ENCODE data around the gene DES.

Gene DES

DNA sequence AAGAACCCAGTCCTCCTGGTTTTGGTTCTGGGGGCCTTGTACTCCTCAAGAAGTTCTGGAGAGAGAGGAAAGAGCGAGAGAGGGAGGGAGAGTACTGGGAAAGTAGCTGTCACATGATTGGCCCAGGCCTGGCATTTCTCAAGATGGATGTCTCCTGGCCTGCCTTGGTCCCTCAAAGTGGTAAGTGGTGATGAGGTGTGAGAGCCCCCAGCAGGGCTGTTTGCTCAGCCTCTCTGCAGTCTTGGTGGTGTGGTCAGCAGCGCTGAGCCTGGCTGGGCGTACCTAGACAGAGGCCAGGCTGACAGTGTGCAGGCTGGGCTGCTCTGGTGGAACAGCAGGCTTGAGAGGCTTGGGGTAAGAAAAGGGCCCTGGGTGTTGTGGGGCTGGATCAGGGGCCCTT, 19.0 kb downstream of the DES start:
- Histone ChIP-seq H3K27me3 (ENCODE audit: control insufficient read depth in 5 of 5, insufficient read depth in 4 of 5, low read length in 5 of 5) (peaks cover 16 to 52% (median 41%) of the 10 kb centered on the region in 5 donors), H3K9me3 (ENCODE audit: control insufficient read depth in 5 of 5, low read length in 5 of 5) (no peaks in the 10 kb centered on the region), H3K27ac (ENCODE audit: low read depth, low read length) (no peak overlapping the region), H3K4me1 (ENCODE audit: control insufficient read depth in 5 of 5, insufficient read depth in 5 of 5, low read length in 5 of 5) (peaks cover 0 to 15% (median 11%) of the 10 kb centered on the region in 5 donors), H3K36me3 (ENCODE audit: control insufficient read depth in 5 of 5, insufficient read depth in 5 of 5, low read length in 5 of 5) (no peaks in the 10 kb centered on the region), H3K4me3 (ENCODE audit: low read depth in 1 of 5, low read length in 5 of 5) (no peak overlapping the region), H3K9ac (ENCODE audit: low read length in 5 of 5) (no peak overlapping the region)

DNA sequence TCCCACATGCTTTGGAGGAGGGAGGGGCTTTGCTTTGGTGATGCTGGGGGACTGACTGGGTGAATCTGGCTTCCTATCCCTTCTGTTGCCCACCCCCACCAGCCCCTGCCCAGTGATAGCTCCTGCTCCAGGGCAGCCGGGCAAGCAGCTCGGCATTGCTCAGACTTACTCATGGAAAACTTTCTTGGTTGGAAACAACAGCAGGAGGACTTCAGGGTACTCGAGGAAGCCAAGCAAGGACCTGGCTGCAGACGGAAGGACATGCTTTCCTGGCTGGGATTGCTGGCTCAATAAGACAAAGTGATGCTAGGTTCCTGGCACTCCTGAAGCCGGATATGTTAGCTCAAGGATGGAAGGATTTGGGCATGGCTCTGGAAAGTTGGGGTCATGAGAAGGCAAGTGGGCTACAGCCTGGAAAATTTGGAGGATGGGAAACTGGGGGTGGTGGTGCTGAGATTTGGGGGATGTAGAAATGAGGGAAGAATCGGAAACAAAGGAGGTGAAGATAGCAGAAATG, 19.6 kb downstream of the DES start:
- H3K36me3 ChIP-seq (ENCODE audit: control insufficient read depth in 5 of 5, insufficient read depth in 5 of 5, low read length in 5 of 5): no peaks in the 10 kb centered on the region
- H3K27me3 ChIP-seq (ENCODE audit: control insufficient read depth in 5 of 5, insufficient read depth in 4 of 5, low read length in 5 of 5): peaks cover 16 to 56% (median 42%) of the 10 kb centered on the region in 5 donors
- no peak overlapping the region for H3K27ac ChIP-seq (ENCODE audit: low read depth, low read length)
- H3K9ac ChIP-seq (ENCODE audit: low read length in 5 of 5): no peak overlapping the region
- peaks cover 0 to 15% (median 11%) of the 10 kb centered on the region in 5 donors for H3K4me1 ChIP-seq (ENCODE audit: control insufficient read depth in 5 of 5, insufficient read depth in 5 of 5, low read length in 5 of 5)
- no peaks in the 10 kb centered on the region for H3K9me3 ChIP-seq (ENCODE audit: control insufficient read depth in 5 of 5, low read length in 5 of 5)
- H3K4me3 ChIP-seq (ENCODE audit: low read depth in 1 of 5, low read length in 5 of 5): no peak overlapping the region

DNA sequence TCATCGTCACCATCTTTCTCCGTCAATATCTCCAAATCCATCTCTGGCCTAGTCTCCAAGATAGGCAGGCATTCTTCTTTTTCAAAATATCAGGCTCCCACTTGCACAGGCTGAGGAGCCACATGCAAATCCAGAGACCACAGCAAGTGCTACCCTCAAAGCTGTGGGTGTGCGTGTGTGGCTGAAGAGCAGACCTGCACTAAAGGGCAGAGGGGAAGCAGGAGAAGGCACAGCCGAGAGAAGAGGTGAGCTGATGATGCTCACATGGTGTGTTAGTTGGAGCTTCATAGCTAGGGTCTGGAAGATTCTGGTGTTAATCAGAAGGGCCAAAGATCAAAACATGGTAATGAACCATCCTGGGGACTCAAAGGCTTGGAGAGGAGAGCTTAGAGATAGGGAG, 20.3 kb downstream of the DES start:
- H3K36me3 ChIP-seq (ENCODE audit: control insufficient read depth in 5 of 5, insufficient read depth in 5 of 5, low read length in 5 of 5): no peaks in the 10 kb centered on the region
- peaks cover 20 to 63% (median 49%) of the 10 kb centered on the region in 5 donors for H3K27me3 ChIP-seq (ENCODE audit: control insufficient read depth in 5 of 5, insufficient read depth in 4 of 5, low read length in 5 of 5)
- H3K27ac ChIP-seq (ENCODE audit: low read depth, low read length): no peak overlapping the region
- H3K9ac ChIP-seq (ENCODE audit: low read length in 5 of 5): no peak overlapping the region
- H3K4me3 ChIP-seq (ENCODE audit: low read depth in 1 of 5, low read length in 5 of 5): no peak overlapping the region
- peaks cover 0 to 15% (median 11%) of the 10 kb centered on the region in 5 donors for H3K4me1 ChIP-seq (ENCODE audit: control insufficient read depth in 5 of 5, insufficient read depth in 5 of 5, low read length in 5 of 5)
- no peaks in the 10 kb centered on the region for H3K9me3 ChIP-seq (ENCODE audit: control insufficient read depth in 5 of 5, low read length in 5 of 5)

DNA sequence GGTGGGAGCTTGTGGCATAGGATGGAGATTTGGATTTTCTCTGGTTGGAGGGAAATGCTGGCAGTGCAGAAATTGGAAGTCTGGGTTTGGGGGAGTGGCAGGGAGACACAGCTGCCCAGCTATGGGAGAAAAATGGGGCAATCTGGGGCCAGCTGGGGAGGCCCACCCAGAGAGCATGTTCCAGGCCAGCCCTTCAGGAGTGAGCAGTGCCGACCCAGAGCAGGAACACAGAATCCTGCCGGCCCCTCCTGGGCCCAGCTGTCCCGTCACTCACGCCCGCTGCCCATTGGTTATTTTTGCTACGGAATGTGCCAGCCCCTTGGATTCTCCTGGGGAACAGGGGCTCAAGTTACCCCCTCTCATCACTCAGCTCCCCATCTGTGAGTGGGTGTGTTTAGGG, 21.3 kb downstream of the DES start:
- Histone ChIP-seq H3K27ac (ENCODE audit: low read depth, low read length) (no peak overlapping the region), H3K36me3 (ENCODE audit: control insufficient read depth in 5 of 5, insufficient read depth in 5 of 5, low read length in 5 of 5) (no peaks in the 10 kb centered on the region), H3K4me3 (ENCODE audit: low read depth in 1 of 5, low read length in 5 of 5) (no peak overlapping the region), H3K27me3 (ENCODE audit: control insufficient read depth in 5 of 5, insufficient read depth in 4 of 5, low read length in 5 of 5) (peaks cover 23 to 66% (median 54%) of the 10 kb centered on the region in 5 donors), H3K9ac (ENCODE audit: low read length in 5 of 5) (no peak overlapping the region), H3K4me1 (ENCODE audit: control insufficient read depth in 5 of 5, insufficient read depth in 5 of 5, low read length in 5 of 5) (peaks cover 0 to 15% (median 11%) of the 10 kb centered on the region in 5 donors), H3K9me3 (ENCODE audit: control insufficient read depth in 5 of 5, low read length in 5 of 5) (no peaks in the 10 kb centered on the region)

DNA sequence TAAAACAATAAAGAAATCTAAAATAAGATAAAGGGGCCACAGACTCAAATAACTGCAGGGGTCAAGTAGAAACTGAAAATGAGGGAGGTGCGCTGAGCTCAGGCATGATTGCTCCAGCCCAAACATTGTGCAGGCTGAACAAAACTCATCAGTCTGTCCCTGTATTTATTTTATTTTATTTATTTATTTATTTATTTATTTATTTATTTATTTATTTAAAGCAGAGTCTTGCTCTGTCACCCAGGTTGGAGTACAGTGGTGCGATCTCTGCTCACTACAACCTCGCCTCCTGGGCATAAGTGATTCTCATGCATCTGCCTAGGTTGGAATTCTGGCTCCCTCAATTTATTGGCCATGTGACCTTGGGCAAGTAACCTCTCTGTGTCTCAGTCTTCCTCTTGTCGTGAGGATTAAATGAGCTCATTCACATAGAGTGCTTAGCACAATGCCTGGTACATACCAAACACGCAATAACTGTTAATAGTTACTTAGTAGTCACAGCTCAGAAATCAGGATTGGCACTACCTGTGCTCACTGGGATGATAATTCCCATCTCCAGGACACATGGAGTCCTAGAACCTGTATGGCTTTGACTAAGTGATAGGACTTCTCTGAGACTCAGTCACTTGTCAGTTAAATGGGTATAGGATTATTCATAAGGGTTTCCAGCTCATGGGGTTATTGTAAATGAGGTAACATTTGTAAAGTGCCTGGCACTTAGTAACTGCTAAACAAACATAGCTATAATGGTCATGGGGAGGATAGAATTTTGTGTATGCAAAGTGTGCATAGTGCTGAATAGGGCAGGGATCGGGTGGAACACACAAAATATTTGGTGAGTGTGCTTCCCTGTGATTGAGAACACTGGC, 22.4 kb downstream of the DES start:
- Histone ChIP-seq H3K4me3 (ENCODE audit: low read depth in 1 of 5, low read length in 5 of 5) (no peak overlapping the region), H3K36me3 (ENCODE audit: control insufficient read depth in 5 of 5, insufficient read depth in 5 of 5, low read length in 5 of 5) (no peaks in the 10 kb centered on the region), H3K9me3 (ENCODE audit: control insufficient read depth in 5 of 5, low read length in 5 of 5) (no peaks in the 10 kb centered on the region), H3K9ac (ENCODE audit: low read length in 5 of 5) (no peak overlapping the region), H3K27me3 (ENCODE audit: control insufficient read depth in 5 of 5, insufficient read depth in 4 of 5, low read length in 5 of 5) (peaks cover 19 to 55% (median 45%) of the 10 kb centered on the region in 5 donors), H3K27ac (ENCODE audit: low read depth, low read length) (no peak overlapping the region), H3K4me1 (ENCODE audit: control insufficient read depth in 5 of 5, insufficient read depth in 5 of 5, low read length in 5 of 5) (peaks cover 0 to 7% (median 6%) of the 10 kb centered on the region in 5 donors)

DNA sequence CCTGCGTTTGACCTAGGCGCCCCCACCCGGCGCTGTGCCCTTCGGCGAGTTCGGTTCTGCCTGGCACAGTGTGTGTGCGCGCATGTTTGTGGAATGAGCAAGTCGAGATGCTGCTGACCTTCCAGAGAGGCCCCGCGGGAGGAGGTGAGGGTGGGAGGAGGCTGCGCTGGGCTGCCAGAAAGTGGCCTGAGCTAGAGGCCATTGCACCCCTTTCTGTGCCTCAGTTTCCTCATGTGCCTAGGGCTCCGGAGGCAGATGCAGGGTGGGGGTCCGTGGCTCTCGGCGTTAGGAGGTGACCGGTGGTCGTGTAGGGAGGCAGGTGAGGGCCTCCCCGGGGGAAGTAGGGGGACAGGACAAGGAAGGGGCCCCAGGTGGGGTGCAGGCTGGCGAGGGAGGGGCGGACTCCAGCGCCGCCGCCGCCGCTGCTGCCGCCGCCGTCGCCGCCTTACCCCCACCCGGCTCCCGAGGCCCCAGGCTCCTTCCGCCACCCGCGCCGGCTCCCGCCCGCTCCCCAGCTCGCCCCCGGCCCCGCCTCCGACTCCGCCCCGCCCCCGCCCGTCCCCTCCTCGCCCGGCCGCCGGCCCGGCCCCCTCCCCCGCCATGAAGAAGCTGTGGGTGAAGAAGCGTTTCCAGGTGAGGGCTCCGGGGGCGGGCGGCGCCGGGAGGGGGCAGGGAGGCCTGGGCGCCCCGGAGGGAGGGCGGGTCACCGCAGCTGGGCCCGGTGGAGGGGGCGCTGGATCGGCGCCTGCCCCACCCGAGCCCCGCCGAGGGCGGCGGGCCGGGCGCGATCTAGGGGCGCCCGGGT, 23.5 kb downstream of the DES start:
- Histone ChIP-seq H3K36me3 (ENCODE audit: control insufficient read depth in 5 of 5, insufficient read depth in 5 of 5, low read length in 5 of 5) (no peaks in the 10 kb centered on the region), H3K27me3 (ENCODE audit: control insufficient read depth in 5 of 5, insufficient read depth in 4 of 5, low read length in 5 of 5) (peaks cover 12 to 45% (median 35%) of the 10 kb centered on the region in 5 donors), H3K27ac (ENCODE audit: low read depth, low read length) (no peak overlapping the region), H3K4me3 (ENCODE audit: low read depth in 1 of 5, low read length in 5 of 5) (peak overlapping the region in 3 of 5 donors; percentile 22 to 48 (median 34)), H3K4me1 (ENCODE audit: control insufficient read depth in 5 of 5, insufficient read depth in 5 of 5, low read length in 5 of 5) (peaks cover 0 to 7% (median 6%) of the 10 kb centered on the region in 5 donors), H3K9me3 (ENCODE audit: control insufficient read depth in 5 of 5, low read length in 5 of 5) (no peaks in the 10 kb centered on the region), H3K9ac (ENCODE audit: low read length in 5 of 5) (no peak overlapping the region)

DNA sequence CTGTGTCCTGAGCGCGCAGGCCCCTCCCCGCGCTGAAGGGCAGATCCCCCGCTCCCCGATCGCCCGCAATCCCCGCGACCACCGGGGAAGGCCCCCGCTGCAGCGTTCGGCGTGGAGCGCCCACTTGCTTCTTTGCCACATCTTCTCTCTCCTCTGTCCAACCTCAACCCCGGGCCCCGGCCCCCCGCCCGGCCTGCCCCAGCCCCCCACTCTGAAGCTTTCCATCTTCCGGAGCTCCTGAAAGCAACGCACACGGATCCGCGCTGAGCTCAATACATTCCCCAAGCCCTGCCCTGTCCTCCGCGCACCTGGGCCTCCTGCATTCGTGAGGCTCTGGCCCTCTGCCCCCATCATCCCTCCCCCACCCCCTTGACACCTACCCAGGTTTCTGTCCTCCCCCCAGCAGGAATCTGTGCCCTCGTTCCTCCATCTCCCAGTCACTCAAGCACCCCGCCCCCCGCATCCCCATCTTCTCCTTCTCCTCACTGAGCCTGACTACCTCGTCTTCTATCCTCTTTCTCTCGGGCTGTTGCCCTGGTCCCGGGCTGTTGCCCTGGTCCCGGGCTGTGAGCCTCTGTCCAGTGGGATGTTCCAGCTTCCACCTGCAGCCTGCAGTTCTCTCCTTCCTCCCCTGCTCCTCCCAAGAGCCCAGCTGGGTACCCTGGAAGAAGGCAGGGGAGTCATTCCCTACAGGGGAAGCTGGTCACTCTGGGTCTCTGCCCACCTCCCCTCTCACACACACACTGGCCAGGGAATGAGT, 24.3 kb downstream of the DES start:
- no peaks in the 10 kb centered on the region for H3K9me3 ChIP-seq (ENCODE audit: control insufficient read depth in 5 of 5, low read length in 5 of 5)
- H3K27me3 ChIP-seq (ENCODE audit: control insufficient read depth in 5 of 5, insufficient read depth in 4 of 5, low read length in 5 of 5): peaks cover 12 to 42% (median 37%) of the 10 kb centered on the region in 5 donors
- H3K27ac ChIP-seq (ENCODE audit: low read depth, low read length): no peak overlapping the region
- H3K36me3 ChIP-seq (ENCODE audit: control insufficient read depth in 5 of 5, insufficient read depth in 5 of 5, low read length in 5 of 5): no peaks in the 10 kb centered on the region
- H3K4me1 ChIP-seq (ENCODE audit: control insufficient read depth in 5 of 5, insufficient read depth in 5 of 5, low read length in 5 of 5): peaks cover 0 to 7% (median 6%) of the 10 kb centered on the region in 5 donors
- H3K4me3 ChIP-seq (ENCODE audit: low read depth in 1 of 5, low read length in 5 of 5): peak overlapping the region in 1 of 5 donors; percentile 47
- no peak overlapping the region for H3K9ac ChIP-seq (ENCODE audit: low read length in 5 of 5)

DNA sequence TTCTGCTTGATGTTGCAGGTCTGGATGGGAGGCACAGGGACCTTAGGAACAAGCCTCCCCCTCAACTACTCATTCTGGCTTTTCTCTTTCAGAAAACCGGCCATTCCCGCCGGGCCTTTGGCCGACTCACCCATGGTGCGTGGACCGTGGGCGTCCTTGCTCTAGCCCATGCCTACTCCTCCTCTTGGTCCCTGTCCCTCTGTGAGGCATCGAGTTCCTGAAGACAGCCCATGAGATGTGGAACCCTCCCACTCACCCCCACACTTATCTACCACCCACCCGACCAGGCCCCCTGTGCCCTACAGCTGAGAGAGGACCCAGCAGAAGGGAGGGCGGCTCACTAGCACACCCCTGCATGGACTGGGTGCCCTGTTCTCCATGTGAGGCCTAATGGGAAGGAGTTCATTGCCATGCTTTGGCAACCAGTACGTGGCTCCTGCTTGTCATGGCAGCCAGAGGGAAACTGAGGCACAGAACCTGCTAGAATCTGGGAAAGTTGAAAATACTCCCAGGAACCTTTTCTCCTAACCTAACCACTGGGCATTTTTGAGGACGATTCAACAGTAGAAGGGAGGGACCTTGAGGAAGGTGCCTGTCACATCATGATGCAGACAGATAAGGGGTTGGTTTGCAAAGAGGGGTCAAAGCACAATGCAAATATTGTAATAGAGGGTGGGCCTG, 25.0 kb downstream of the DES start:
- H3K9me3 ChIP-seq (ENCODE audit: control insufficient read depth in 5 of 5, low read length in 5 of 5): no peaks in the 10 kb centered on the region
- peaks cover 0 to 7% (median 6%) of the 10 kb centered on the region in 5 donors for H3K4me1 ChIP-seq (ENCODE audit: control insufficient read depth in 5 of 5, insufficient read depth in 5 of 5, low read length in 5 of 5)
- peaks cover 12 to 45% (median 38%) of the 10 kb centered on the region in 5 donors for H3K27me3 ChIP-seq (ENCODE audit: control insufficient read depth in 5 of 5, insufficient read depth in 4 of 5, low read length in 5 of 5)
- no peaks in the 10 kb centered on the region for H3K36me3 ChIP-seq (ENCODE audit: control insufficient read depth in 5 of 5, insufficient read depth in 5 of 5, low read length in 5 of 5)
- no peak overlapping the region for H3K9ac ChIP-seq (ENCODE audit: low read length in 5 of 5)
- no peak overlapping the region for H3K27ac ChIP-seq (ENCODE audit: low read depth, low read length)
- no peak overlapping the region for H3K4me3 ChIP-seq (ENCODE audit: low read depth in 1 of 5, low read length in 5 of 5)

DNA sequence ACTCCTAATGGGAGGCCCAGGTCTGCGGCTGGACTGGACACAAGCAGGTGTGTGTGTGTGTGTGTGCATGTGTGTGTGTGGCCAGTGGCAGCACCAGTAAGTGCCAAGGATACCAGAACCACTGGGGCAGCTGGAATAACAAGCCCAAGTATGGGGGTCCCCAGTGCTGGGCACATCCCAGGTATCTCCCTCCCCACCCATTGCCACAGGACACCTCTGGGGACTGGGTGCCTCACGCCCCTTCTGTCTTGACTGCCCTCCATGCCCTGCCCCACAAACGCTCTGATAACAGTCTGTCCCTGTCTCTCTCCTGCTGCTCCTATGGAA, 25.5 kb downstream of the DES start:
- Histone ChIP-seq H3K9ac (ENCODE audit: low read length in 5 of 5) (no peak overlapping the region), H3K27ac (ENCODE audit: low read depth, low read length) (no peak overlapping the region), H3K36me3 (ENCODE audit: control insufficient read depth in 5 of 5, insufficient read depth in 5 of 5, low read length in 5 of 5) (no peaks in the 10 kb centered on the region), H3K4me1 (ENCODE audit: control insufficient read depth in 5 of 5, insufficient read depth in 5 of 5, low read length in 5 of 5) (peaks cover 0 to 7% (median 6%) of the 10 kb centered on the region in 5 donors), H3K27me3 (ENCODE audit: control insufficient read depth in 5 of 5, insufficient read depth in 4 of 5, low read length in 5 of 5) (peaks cover 12 to 45% (median 42%) of the 10 kb centered on the region in 5 donors), H3K9me3 (ENCODE audit: control insufficient read depth in 5 of 5, low read length in 5 of 5) (no peaks in the 10 kb centered on the region), H3K4me3 (ENCODE audit: low read depth in 1 of 5, low read length in 5 of 5) (no peak overlapping the region)
